ENCODE results near the gene PPP4R2. TPM values are rescaled to one million over a fixed set of nuclear protein-coding genes. Genes with fewer than 3 reads are reported as not detected.

Gene PPP4R2
- polyA plus RNA-seq, 3 donors, result 14.3 to 25.4 (median 18.7) TPM

DNA sequence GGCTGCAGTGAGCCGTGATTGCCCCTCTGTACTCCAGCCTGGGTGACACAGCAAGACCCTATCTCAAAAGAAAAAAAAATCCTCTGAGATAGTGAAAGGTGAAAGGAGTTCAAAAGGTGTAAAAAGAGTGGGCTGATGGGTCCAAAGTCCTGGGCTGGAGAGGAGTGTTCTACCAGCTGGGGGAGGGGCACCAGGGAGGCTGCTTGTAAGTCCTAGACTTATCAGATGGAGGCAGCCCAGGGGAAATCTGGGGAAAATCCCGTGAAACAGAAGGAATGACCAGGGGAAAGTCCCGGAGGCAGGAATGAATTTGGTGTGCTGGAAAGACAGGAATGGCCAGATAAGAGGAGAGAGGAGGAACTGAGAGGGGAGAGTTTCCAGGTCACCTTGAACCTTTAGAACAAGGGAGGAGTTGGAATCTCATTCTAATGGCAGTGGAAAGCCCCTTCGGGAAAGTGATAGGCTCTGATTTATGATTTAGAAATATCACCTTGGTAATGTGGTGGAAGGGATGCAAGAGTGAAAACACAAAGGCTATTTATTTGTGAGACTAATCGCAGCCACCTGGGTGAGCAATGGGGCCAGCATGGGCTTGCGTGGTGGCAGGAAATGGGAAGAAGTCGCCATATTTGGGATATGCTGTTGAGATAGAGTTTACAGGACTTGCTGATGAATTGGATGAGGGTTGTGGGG is 23.4 kb upstream of the PPP4R2 start:
- Histone ChIP-seq H3K9ac (ENCODE audit: insufficient read depth, low read length, poor library complexity, severe bottlenecking) (no peak overlapping the region), H3K27ac (ENCODE audit: low read depth in 1 of 2, low read length in 2 of 2) (no peak overlapping the region), H3K4me2 (replicated peaks; ENCODE audit: extremely low read depth, low read length, poor library complexity, severe bottlenecking) (no peak overlapping the region), H4K20me1 (ENCODE audit: insufficient read depth, low read length) (no peaks in the 10 kb centered on the region), H3K4me1 (ENCODE audit: control insufficient read depth in 1 of 2, insufficient read depth in 2 of 2, low read length in 2 of 2) (peaks cover 11 to 19% of the 10 kb centered on the region in 2 donors), H3K9me3 (replicated peaks in 1 of 2; ENCODE audit: control insufficient read depth in 1 of 2, insufficient read depth in 1 of 2, low read length in 2 of 2) (no peaks in the 10 kb centered on the region), H3K4me3 (replicated peaks in 1 of 3; ENCODE audit: low read depth in 2 of 3, low read length in 3 of 3) (no peak overlapping the region), H3K36me3 (replicated peaks in 1 of 2; ENCODE audit: control insufficient read depth in 1 of 2, insufficient read depth in 2 of 2, low read length in 2 of 2) (no peaks in the 10 kb centered on the region), H3K27me3 (ENCODE audit: control insufficient read depth in 2 of 2, insufficient read depth in 2 of 2, low read length in 2 of 2) (no peaks in the 10 kb centered on the region), H3K79me2 (ENCODE audit: insufficient read depth, low read length) (no peaks in the 10 kb centered on the region), H2AFZ (ENCODE audit: insufficient read depth, low read depth, low read length, poor library complexity, severe bottlenecking) (no peak overlapping the region)
- TF ChIP-seq, protein P1, sequence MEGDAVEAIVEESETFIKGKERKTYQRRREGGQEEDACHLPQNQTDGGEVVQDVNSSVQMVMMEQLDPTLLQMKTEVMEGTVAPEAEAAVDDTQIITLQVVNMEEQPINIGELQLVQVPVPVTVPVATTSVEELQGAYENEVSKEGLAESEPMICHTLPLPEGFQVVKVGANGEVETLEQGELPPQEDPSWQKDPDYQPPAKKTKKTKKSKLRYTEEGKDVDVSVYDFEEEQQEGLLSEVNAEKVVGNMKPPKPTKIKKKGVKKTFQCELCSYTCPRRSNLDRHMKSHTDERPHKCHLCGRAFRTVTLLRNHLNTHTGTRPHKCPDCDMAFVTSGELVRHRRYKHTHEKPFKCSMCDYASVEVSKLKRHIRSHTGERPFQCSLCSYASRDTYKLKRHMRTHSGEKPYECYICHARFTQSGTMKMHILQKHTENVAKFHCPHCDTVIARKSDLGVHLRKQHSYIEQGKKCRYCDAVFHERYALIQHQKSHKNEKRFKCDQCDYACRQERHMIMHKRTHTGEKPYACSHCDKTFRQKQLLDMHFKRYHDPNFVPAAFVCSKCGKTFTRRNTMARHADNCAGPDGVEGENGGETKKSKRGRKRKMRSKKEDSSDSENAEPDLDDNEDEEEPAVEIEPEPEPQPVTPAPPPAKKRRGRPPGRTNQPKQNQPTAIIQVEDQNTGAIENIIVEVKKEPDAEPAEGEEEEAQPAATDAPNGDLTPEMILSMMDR (IDR thresholded peaks at IDR 0.05), result no peak
- H3K27ac Mint-ChIP-seq, result peak overlapping the region in 3 of 7 donors; percentile 14 to 68 (median 51)
- WGBS (ENCODE audit: insufficient coverage), result 80% methylated on average over 7 of the region's 7 CpGs
- peaks cover 0 to 3% (median 2%) of the 10 kb centered on the region in 3 donors for H3K27me3 Mint-ChIP-seq (ENCODE audit: low read depth in 3 of 3)
- intact Hi-C loops (cut with micrococcal nuclease), result no loop called here
- H3K4me1 Mint-ChIP-seq, result peaks cover 17% of the 10 kb centered on the region
- no peak overlapping the region for H3K4me3 Mint-ChIP-seq
- peak in 1 of 3 donors; percentile 59 for DNase-seq
- H3K9me3 Mint-ChIP-seq, result peaks cover 0 to 2% (median 0%) of the 10 kb centered on the region in 7 donors
- no peaks in the 10 kb centered on the region for H3K36me3 Mint-ChIP-seq

- Histone ChIP-seq H3K79me2 (ENCODE audit: insufficient read depth, low read length) (no peaks in the 10 kb centered on the region), H3K9me3 (replicated peaks in 1 of 2; ENCODE audit: control insufficient read depth in 1 of 2, insufficient read depth in 1 of 2, low read length in 2 of 2) (no peaks in the 10 kb centered on the region), H3K4me1 (ENCODE audit: control insufficient read depth in 1 of 2, insufficient read depth in 2 of 2, low read length in 2 of 2) (peaks cover 11 to 19% of the 10 kb centered on the region in 2 donors), H3K27ac (ENCODE audit: low read depth in 1 of 2, low read length in 2 of 2) (no peak overlapping the region), H4K20me1 (ENCODE audit: insufficient read depth, low read length) (no peaks in the 10 kb centered on the region), H3K27me3 (ENCODE audit: control insufficient read depth in 2 of 2, insufficient read depth in 2 of 2, low read length in 2 of 2) (no peaks in the 10 kb centered on the region), H3K36me3 (replicated peaks in 1 of 2; ENCODE audit: control insufficient read depth in 1 of 2, insufficient read depth in 2 of 2, low read length in 2 of 2) (no peaks in the 10 kb centered on the region), H3K4me2 (replicated peaks; ENCODE audit: extremely low read depth, low read length, poor library complexity, severe bottlenecking) (no peak overlapping the region), H3K4me3 (replicated peaks in 1 of 3; ENCODE audit: low read depth in 2 of 3, low read length in 3 of 3) (no peak overlapping the region), H2AFZ (ENCODE audit: insufficient read depth, low read depth, low read length, poor library complexity, severe bottlenecking) (no peak overlapping the region), H3K9ac (ENCODE audit: insufficient read depth, low read length, poor library complexity, severe bottlenecking) (no peak overlapping the region)
- Mint-ChIP-seq H3K27me3 (ENCODE audit: low read depth in 3 of 3) (peaks cover 0 to 3% (median 2%) of the 10 kb centered on the region in 3 donors), H3K9me3 (peaks cover 0 to 2% (median 0%) of the 10 kb centered on the region in 7 donors), H3K27ac (peak overlapping the region in 1 of 7 donors; percentile 14), H3K4me3 (no peak overlapping the region), H3K36me3 (no peaks in the 10 kb centered on the region), H3K4me1 (peaks cover 17% of the 10 kb centered on the region)
- intact Hi-C loops (cut with micrococcal nuclease), result no loop called here
- DNase-seq, result no peak
- TF ChIP-seq, protein P1 (IDR thresholded peaks at IDR 0.05), result no peak
- no CpG with 5 or more reads among the region's 2 CpGs for WGBS (ENCODE audit: insufficient coverage)
Measured at GRCh38 chr3:72973786-72974185, 22.8 kb upstream of the PPP4R2 start.

Measured in CD14-positive monocyte (primary cell).